Esophagus squamous epithelium (tissue), 5 donors: Measurements from ENCODE around the gene RFTN2. TPM values are rescaled to one million over a fixed set of nuclear protein-coding genes. Genes with fewer than 3 reads are reported as not detected.
A peak's percentile ranks its signal among the peaks of the same experiment; 100 is the strongest.
"Not testable (repeated sequence)": the region's sequence is repeated elsewhere in the genome, so short reads cannot be mapped to it uniquely, and the experiment has no call there.

Experiments
- DNase-seq: peaks from one replicate; lab custom pipeline; 2025; lab: John Stamatoyannopoulos, UW
- H3K27ac ChIP-seq, 4 donors: fragments of 200-600 bp; sonication (generic); one replicate each; pipeline ENCODE4 v1.5.1; 2016 to 2019; ENCODE audit warnings: mild to moderate bottlenecking in 1 of 4
- H3K27me3 ChIP-seq, 4 donors: fragments of 200-600 bp; sonication (generic); 1 replicate in 3 of 4; 2 replicates in 1 of 4; pipeline versions ENCODE4 v1.5.1 to v1.6.0; 2017 to 2021; ENCODE audit warnings: antibody characterized with exemption in 1 of 4
- H3K36me3 ChIP-seq, 3 donors: fragments of 200-600 bp; sonication (generic); one replicate each; pipeline ENCODE4 v1.5.1; 2016 to 2019
- H3K4me1 ChIP-seq, 3 donors: fragments of 200-600 bp; sonication (generic); one replicate each; pipeline ENCODE4 v1.5.1; 2017 to 2019
- H3K4me3 ChIP-seq, 4 donors: fragments of 200-600 bp; sonication (generic); 1 replicate in 3 of 4; 2 replicates in 1 of 4; pipeline ENCODE4 v1.5.1; 2016 to 2019; ENCODE audit warnings: mild to moderate bottlenecking in 2 of 4, moderate library complexity in 1 of 4
- H3K9me3 ChIP-seq, 3 donors: fragments of 200-600 bp; sonication (generic); one replicate each; pipeline ENCODE4 v1.5.1; 2016 to 2019
- CTCF ChIP-seq, 6 experiments: fragments of 450-650 bp in 4 of 6; fragments of 200-600 bp in 2 of 6; sonication (generic) in 2 of 6; IDR thresholded peaks; one replicate each; pipeline ENCODE4 v1.5.1; 2016 to 2019; ENCODE audit warnings: antibody characterized with exemption in 6 of 6, mild to moderate bottlenecking in 4 of 6, moderate library complexity in 4 of 6
- POLR2A ChIP-seq, 4 donors: fragments of 450-650 bp; IDR thresholded peaks; one replicate each; pipeline ENCODE4 v1.6.1; 2017; ENCODE audit warnings: antibody characterized with exemption in 4 of 4, mild to moderate bottlenecking in 4 of 4, moderate library complexity in 3 of 4
- WGBS, 2 donors: methylation state at CpG; one replicate each; pipeline ENCODE4 v1.1.5; 2018; 5-methylcytosine and 5-hydroxymethylcytosine counted together
- intact Hi-C: fragments of 100-400 bp; cut with DNase I; formaldehyde crosslinking; loops from one replicate; pipeline ENCODE4 v1.15.0; 2022
- total RNA-seq, 4 donors: library from RNA; depleted of rRNA; stranded (reverse); fragments of >200 nt; gene quantifications; one replicate each; pipeline ENCODE4 v1.1.0, GENCODE V29; 2016
- donor health status: DM: yes; HTN: yes; CAD: no.

Gene RFTN2
- total RNA-seq, 4 donors from 2014 or later = 1.4 to 7.4 (median 2.7) TPM; not detected in 1

- no peaks in the 10 kb centered on the region for H3K36me3 ChIP-seq
- WGBS, 2 donors = 77 to 84% methylated on average over 5 to 7 of the region's 32 CpGs
- H3K27me3 ChIP-seq = no peaks in the 10 kb centered on the region
- no peak for DNase-seq
- H3K27ac ChIP-seq = peak overlapping the region in 2 of 4 donors; percentile 29 to 45
- peak overlapping the region in 1 of 4 donors; percentile 12 for H3K4me3 ChIP-seq
- H3K9me3 ChIP-seq = no peaks in the 10 kb centered on the region
- intact Hi-C loops = no loop called here
- no peak for TF ChIP-seq CTCF (IDR thresholded peaks at IDR 0.05)
- no peak for TF ChIP-seq POLR2A (IDR thresholded peaks at IDR 0.05)
- peaks cover 9 to 44% (median 14%) of the 10 kb centered on the region in 3 donors for H3K4me1 ChIP-seq
Observed at GRCh38 chr2:197591339-197592072, 83.9 kb downstream of the RFTN2 start.

GRCh38 chr2:197587255-197587654 is 88.1 kb downstream of the RFTN2 start:
- H3K27ac ChIP-seq, H3K36me3 ChIP-seq, H3K4me3 ChIP-seq, DNase-seq, H3K9me3 ChIP-seq, intact Hi-C loops, H3K27me3 ChIP-seq: not testable (repeated sequence)
- H3K4me1 ChIP-seq = peaks cover 8 to 32% (median 9%) of the 10 kb centered on the region in 3 donors
- WGBS, 2 donors = 83 to 93% methylated on average over 7 of the region's 7 CpGs

GRCh38 chr2:197580166-197580565 is 95.2 kb downstream of the RFTN2 start:
- H3K27ac ChIP-seq, DNase-seq, intact Hi-C loops, H3K9me3 ChIP-seq, H3K4me3 ChIP-seq, H3K36me3 ChIP-seq, H3K27me3 ChIP-seq: not testable (repeated sequence)
- peaks cover 0 to 19% (median 0%) of the 10 kb centered on the region in 3 donors for H3K4me1 ChIP-seq
- 89% methylated on average over 3 of the region's 3 CpGs; no CpG with 5 or more reads in 1 of the 2 donors for WGBS, 2 donors

GRCh38 chr2:197578294-197578693 is 97.1 kb downstream of the RFTN2 start:
- H3K36me3 ChIP-seq, H3K9me3 ChIP-seq, DNase-seq, H3K27me3 ChIP-seq, H3K27ac ChIP-seq, intact Hi-C loops, H3K4me3 ChIP-seq: not testable (repeated sequence)
- 75 to 84% methylated on average over 2 of the region's 2 CpGs for WGBS, 2 donors
- peaks cover 0 to 19% (median 0%) of the 10 kb centered on the region in 3 donors for H3K4me1 ChIP-seq

GRCh38 chr2:197577446-197577845 is 97.9 kb downstream of the RFTN2 start:
- Histone ChIP-seq H3K36me3 (peaks cover 0 to 7% (median 0%) of the 10 kb centered on the region in 3 donors), H3K27me3 (no peaks in the 10 kb centered on the region), H3K27ac (no peak overlapping the region), H3K4me1 (peaks cover 0 to 19% (median 0%) of the 10 kb centered on the region in 3 donors), H3K9me3 (peaks cover 0 to 10% (median 9%) of the 10 kb centered on the region in 3 donors), H3K4me3 (no peak overlapping the region)
- DNase-seq = no peak
- TF ChIP-seq CTCF (IDR thresholded peaks at IDR 0.05) (no peak), POLR2A (IDR thresholded peaks at IDR 0.05) (no peak)
- 74 to 94% methylated on average over 4 of the region's 4 CpGs for WGBS, 2 donors
- intact Hi-C loops = no loop called here

GRCh38 chr2:197576631-197577030 is 98.8 kb downstream of the RFTN2 start:
- TF ChIP-seq POLR2A (IDR thresholded peaks at IDR 0.05) (no peak), CTCF (IDR thresholded peaks at IDR 0.05) (no peak)
- Histone ChIP-seq H3K4me1 (peaks cover 0 to 27% (median 0%) of the 10 kb centered on the region in 3 donors), H3K4me3 (no peak overlapping the region), H3K9me3 (peaks cover 0 to 10% (median 9%) of the 10 kb centered on the region in 3 donors), H3K36me3 (peaks cover 0 to 7% (median 0%) of the 10 kb centered on the region in 3 donors), H3K27me3 (no peaks in the 10 kb centered on the region), H3K27ac (peak overlapping the region in 1 of 4 donors; percentile 17)
- intact Hi-C loops = no loop called here
- no peak for DNase-seq
- WGBS, 2 donors = 23 to 33% methylated on average over 3 of the region's 3 CpGs
